HEK293 (cell line): ENCODE measurements around the gene CDC42EP1.
A peak's percentile ranks its signal among the peaks of the same experiment; 100 is the strongest.

Experiments used
- CTCF ChIA-PET: fragments of 350-600 bp; formaldehyde crosslinking; extraction: SDS; loops from one replicate; lab custom pipeline; 2021; ENCODE audit warnings: antibody characterized with exemption; lab: Yijun Ruan, JAX
- POLR2A ChIA-PET: fragments of 300-600 bp; formaldehyde crosslinking; extraction: SDS; loops from one replicate; lab custom pipeline; 2020; ENCODE audit warnings: antibody characterized with exemption, inconsistent platforms; lab: Yijun Ruan, JAX
- H3K27ac ChIP-seq: fragments of 200-500 bp; sonication (Bioruptor generic); 2 replicates; pipeline ENCODE4 v1.5.1; 2014; ENCODE audit warnings: low read depth, low read length, control low read depth, inconsistent platforms; ENCODE audit errors: extremely low read depth
- H3K36me3 ChIP-seq, 2 experiments: fragments of 200-500 bp in 1 of 2; sonication (Bioruptor generic) in 1 of 2; 1 replicate in 1 of 2; 2 replicates in 1 of 2; pipeline ENCODE4 v1.5.1; 2014 to 2017; ENCODE audit warnings: inconsistent platforms in 2 of 2, low read length in 2 of 2; ENCODE audit not compliant: control insufficient read depth in 2 of 2, insufficient read depth in 1 of 2
- H3K4me1 ChIP-seq: fragments of 200-500 bp; sonication (Bioruptor generic); 2 replicates; pipeline ENCODE4 v1.5.1; 2014; ENCODE audit warnings: mild to moderate bottlenecking, low read length, inconsistent platforms; ENCODE audit not compliant: control insufficient read depth, insufficient read depth
- H3K4me3 ChIP-seq: 2 replicates; pipeline ENCODE4 v1.5.1; 2011; ENCODE audit warnings: low read depth, mild to moderate bottlenecking, control low read depth, low read length, moderate library complexity
- H3K9me3 ChIP-seq: fragments of 200-500 bp; sonication (Bioruptor generic); 2 replicates; pipeline ENCODE4 v1.5.1; 2014; ENCODE audit warnings: low read depth, low read length, inconsistent platforms; ENCODE audit not compliant: control insufficient read depth, insufficient read depth
- GLI4 ChIP-seq: fragments of 450-650 bp; formaldehyde crosslinking; IDR thresholded peaks from 2 replicates; pipeline ENCODE4 v1.5.1; 2016; ENCODE audit warnings: missing biosample characterization, missing genetic modification characterization
- GLIS1 ChIP-seq: fragments of 450-650 bp; formaldehyde crosslinking; IDR thresholded peaks from 2 replicates; pipeline ENCODE4 v1.5.1; 2016; ENCODE audit warnings: missing biosample characterization, missing genetic modification characterization
- INSM2 ChIP-seq: fragments of 450-650 bp; formaldehyde crosslinking; IDR thresholded peaks from 2 replicates; pipeline ENCODE4 v1.5.1; 2016; ENCODE audit warnings: missing biosample characterization, missing genetic modification characterization
- OVOL3 ChIP-seq: fragments of 450-650 bp; formaldehyde crosslinking; IDR thresholded peaks from 2 replicates; pipeline ENCODE4 v1.5.1; 2016; ENCODE audit warnings: missing biosample characterization, missing genetic modification characterization
- YY1 ChIP-seq: fragments of 450-650 bp; formaldehyde crosslinking; IDR thresholded peaks from 2 replicates; pipeline ENCODE4 v1.5.1; 2018; ENCODE audit warnings: missing biosample characterization, missing genetic modification characterization
- ZEB2 ChIP-seq: fragments of 450-650 bp; formaldehyde crosslinking; IDR thresholded peaks from 2 replicates; pipeline ENCODE4 v1.5.1; 2016; ENCODE audit warnings: missing biosample characterization, missing genetic modification characterization
- ZFP41 ChIP-seq: fragments of 450-650 bp; formaldehyde crosslinking; IDR thresholded peaks from 2 replicates; pipeline ENCODE4 v1.5.1; 2016; ENCODE audit warnings: missing biosample characterization, missing genetic modification characterization, borderline replicate concordance
- ZNF133 ChIP-seq: fragments of 450-650 bp; formaldehyde crosslinking; IDR thresholded peaks from 2 replicates; pipeline ENCODE4 v1.5.1; 2016; ENCODE audit warnings: missing biosample characterization, missing genetic modification characterization
- ZNF398 ChIP-seq: fragments of 450-650 bp; formaldehyde crosslinking; IDR thresholded peaks from 2 replicates; pipeline ENCODE4 v1.5.1; 2017; ENCODE audit warnings: missing biosample characterization, missing genetic modification characterization
- ZNF585B ChIP-seq: fragments of 450-650 bp; formaldehyde crosslinking; IDR thresholded peaks from 2 replicates; pipeline ENCODE4 v1.5.1; 2016; ENCODE audit warnings: missing biosample characterization, missing genetic modification characterization
- ZNF707 ChIP-seq: fragments of 450-650 bp; formaldehyde crosslinking; IDR thresholded peaks from 2 replicates; pipeline ENCODE4 v1.5.1; 2016; ENCODE audit warnings: missing biosample characterization, missing genetic modification characterization
- TF ChIP-seq, protein P1 (sequence below): fragments of 450-650 bp; formaldehyde crosslinking; IDR thresholded peaks from 2 replicates; pipeline ENCODE4 v1.5.1; 2016; ENCODE audit warnings: missing biosample characterization, missing genetic modification characterization, low read depth
- TF ChIP-seq, protein P2 (sequence below): fragments of 450-650 bp; formaldehyde crosslinking; IDR thresholded peaks from 2 replicates; pipeline ENCODE4 v1.5.1; 2016; ENCODE audit warnings: missing biosample characterization, missing genetic modification characterization
- TF ChIP-seq, protein P3 (sequence below): fragments of 450-650 bp; formaldehyde crosslinking; IDR thresholded peaks from 2 replicates; pipeline ENCODE4 v1.5.1; 2016; ENCODE audit warnings: missing biosample characterization, missing genetic modification characterization

The CDC42EP1 gene

GRCh38 chr22:37568012-37568411 lies 7.7 kb downstream of the CDC42EP1 start:
- Histone ChIP-seq H3K4me3 (no peak overlapping the region), H3K27ac (no peak overlapping the region), H3K4me1 (peaks cover 15% of the 10 kb centered on the region), H3K9me3 (no peaks in the 10 kb centered on the region), H3K36me3 (peaks cover 0 to 37% of the 10 kb centered on the region in 2 experiments; a peak in 2 of 3 replicates)
- POLR2A ChIA-PET: interaction anchor here (0.7 to 3.0 kb wide), 7 partner anchors 13 to 76 kb away, joined by 3 to 22 read pairs (median 6); partner anchors contain the start of gene GGA1
- CTCF ChIA-PET: interaction anchor here (0.5 to 10.7 kb wide), 31 partner anchors 11 to 1998 kb away, joined by 3 to 608 read pairs (median 6); partner anchors contain the start of gene LGALS2
- no peak for TF ChIP-seq ZNF585B (tag by site-specific recombination)
- TF ChIP-seq, protein P1, sequence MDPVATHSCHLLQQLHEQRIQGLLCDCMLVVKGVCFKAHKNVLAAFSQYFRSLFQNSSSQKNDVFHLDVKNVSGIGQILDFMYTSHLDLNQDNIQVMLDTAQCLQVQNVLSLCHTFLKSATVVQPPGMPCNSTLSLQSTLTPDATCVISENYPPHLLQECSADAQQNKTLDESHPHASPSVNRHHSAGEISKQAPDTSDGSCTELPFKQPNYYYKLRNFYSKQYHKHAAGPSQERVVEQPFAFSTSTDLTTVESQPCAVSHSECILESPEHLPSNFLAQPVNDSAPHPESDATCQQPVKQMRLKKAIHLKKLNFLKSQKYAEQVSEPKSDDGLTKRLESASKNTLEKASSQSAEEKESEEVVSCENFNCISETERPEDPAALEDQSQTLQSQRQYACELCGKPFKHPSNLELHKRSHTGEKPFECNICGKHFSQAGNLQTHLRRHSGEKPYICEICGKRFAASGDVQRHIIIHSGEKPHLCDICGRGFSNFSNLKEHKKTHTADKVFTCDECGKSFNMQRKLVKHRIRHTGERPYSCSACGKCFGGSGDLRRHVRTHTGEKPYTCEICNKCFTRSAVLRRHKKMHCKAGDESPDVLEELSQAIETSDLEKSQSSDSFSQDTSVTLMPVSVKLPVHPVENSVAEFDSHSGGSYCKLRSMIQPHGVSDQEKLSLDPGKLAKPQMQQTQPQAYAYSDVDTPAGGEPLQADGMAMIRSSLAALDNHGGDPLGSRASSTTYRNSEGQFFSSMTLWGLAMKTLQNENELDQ (tag by site-specific recombination): no peak
- TF ChIP-seq ZNF133 (tag by site-specific recombination): no peak

DNA sequence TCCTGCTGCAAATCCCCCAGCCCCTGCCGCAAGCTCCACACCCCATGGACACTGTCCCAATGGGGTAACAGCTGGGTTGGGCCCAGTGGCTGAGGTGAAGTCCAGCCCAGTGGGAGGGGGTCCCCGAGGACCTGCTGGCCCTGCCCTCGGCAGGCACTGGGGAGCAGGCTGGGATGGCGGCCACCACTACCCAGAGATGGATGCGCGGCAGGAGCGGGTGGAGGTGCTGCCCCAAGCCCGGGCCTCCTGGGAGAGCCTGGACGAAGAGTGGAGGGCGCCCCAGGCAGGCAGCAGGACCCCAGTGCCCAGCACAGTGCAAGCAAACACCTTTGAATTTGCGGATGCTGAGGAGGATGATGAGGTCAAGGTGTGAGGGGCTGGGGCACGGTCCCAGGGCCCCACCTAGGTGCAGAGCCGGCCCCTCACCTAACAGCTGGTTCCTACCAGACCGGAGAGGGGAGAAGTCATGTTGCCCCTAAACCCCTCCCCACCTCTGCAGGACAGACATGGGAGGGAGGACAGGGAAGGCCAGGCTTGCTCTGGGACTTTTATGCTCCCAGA lies 8.2 kb downstream of the CDC42EP1 start:
- Histone ChIP-seq H3K4me3 (no peak overlapping the region), H3K36me3 (peaks cover 0 to 37% of the 10 kb centered on the region in 2 experiments; a peak in 2 of 3 replicates), H3K4me1 (peaks cover 10% of the 10 kb centered on the region), H3K27ac (no peak overlapping the region), H3K9me3 (no peaks in the 10 kb centered on the region)
- ChIA-PET CTCF (interaction anchor here (0.6 to 10.7 kb wide), 16 partner anchors 11 to 1998 kb away, joined by 3 to 608 read pairs (median 10); partner anchors contain the start of gene LGALS2), POLR2A (interaction anchor here (0.7 to 3.0 kb wide), 8 partner anchors 9 to 75 kb away, joined by 3 to 22 read pairs (median 6); partner anchors contain the start of genes CDC42EP1 and GGA1)
- TF ChIP-seq ZEB2 (tag by site-specific recombination) (no peak), ZNF707 (tag by site-specific recombination) (no peak), GLI4 (tag by site-specific recombination) (no peak), YY1 (tag by site-specific recombination) (no peak), ZFP41 (tag by site-specific recombination) (no peak), INSM2 (tag by site-specific recombination) (no peak)
- TF ChIP-seq, all 188 proteins: peak for 0

GRCh38 chr22:37569009-37569920 lies 9.0 kb downstream of the CDC42EP1 start:
- H3K27ac ChIP-seq: no peak overlapping the region
- CTCF ChIA-PET: interaction anchor here (0.7 to 10.7 kb wide), 8 partner anchors 8 to 252 kb away, joined by 3 to 608 read pairs (median 12); no protein-coding TSS in a partner anchor
- POLR2A ChIA-PET: interaction anchor here (0.6 to 3.0 kb wide), 13 partner anchors 7 to 39 kb away, joined by 3 to 22 read pairs (median 4); partner anchors contain the start of genes CDC42EP1, GGA1 and LGALS2
- peaks cover 0 to 32% of the 10 kb centered on the region in 2 experiments; a peak in 2 of 3 replicates for H3K36me3 ChIP-seq
- H3K4me3 ChIP-seq: no peak overlapping the region
- no peaks in the 10 kb centered on the region for H3K9me3 ChIP-seq
- peaks cover 5% of the 10 kb centered on the region; the same call in 1 of the 2 replicates for H3K4me1 ChIP-seq
- peak; percentile 68 for TF ChIP-seq ZNF398 (tag by site-specific recombination)
- peak; percentile 35; the same call in 1 of the 2 replicates for TF ChIP-seq OVOL3
- peak; percentile 99 for TF ChIP-seq GLIS1 (tag by site-specific recombination)
- TF ChIP-seq, protein P2, sequence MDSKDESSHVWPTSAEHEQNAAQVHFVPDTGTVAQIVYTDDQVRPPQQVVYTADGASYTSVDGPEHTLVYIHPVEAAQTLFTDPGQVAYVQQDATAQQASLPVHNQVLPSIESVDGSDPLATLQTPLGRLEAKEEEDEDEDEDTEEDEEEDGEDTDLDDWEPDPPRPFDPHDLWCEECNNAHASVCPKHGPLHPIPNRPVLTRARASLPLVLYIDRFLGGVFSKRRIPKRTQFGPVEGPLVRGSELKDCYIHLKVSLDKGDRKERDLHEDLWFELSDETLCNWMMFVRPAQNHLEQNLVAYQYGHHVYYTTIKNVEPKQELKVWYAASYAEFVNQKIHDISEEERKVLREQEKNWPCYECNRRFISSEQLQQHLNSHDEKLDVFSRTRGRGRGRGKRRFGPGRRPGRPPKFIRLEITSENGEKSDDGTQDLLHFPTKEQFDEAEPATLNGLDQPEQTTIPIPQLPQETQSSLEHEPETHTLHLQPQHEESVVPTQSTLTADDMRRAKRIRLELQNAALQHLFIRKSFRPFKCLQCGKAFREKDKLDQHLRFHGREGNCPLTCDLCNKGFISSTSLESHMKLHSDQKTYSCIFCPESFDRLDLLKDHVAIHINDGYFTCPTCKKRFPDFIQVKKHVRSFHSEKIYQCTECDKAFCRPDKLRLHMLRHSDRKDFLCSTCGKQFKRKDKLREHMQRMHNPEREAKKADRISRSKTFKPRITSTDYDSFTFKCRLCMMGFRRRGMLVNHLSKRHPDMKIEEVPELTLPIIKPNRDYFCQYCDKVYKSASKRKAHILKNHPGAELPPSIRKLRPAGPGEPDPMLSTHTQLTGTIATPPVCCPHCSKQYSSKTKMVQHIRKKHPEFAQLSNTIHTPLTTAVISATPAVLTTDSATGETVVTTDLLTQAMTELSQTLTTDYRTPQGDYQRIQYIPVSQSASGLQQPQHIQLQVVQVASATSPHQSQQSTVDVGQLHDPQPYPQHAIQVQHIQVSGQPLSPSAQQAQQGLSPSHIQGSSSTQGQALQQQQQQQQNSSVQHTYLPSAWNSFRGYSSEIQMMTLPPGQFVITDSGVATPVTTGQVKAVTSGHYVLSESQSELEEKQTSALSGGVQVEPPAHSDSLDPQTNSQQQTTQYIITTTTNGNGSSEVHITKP: peak; percentile 75
- TF ChIP-seq, protein P3, sequence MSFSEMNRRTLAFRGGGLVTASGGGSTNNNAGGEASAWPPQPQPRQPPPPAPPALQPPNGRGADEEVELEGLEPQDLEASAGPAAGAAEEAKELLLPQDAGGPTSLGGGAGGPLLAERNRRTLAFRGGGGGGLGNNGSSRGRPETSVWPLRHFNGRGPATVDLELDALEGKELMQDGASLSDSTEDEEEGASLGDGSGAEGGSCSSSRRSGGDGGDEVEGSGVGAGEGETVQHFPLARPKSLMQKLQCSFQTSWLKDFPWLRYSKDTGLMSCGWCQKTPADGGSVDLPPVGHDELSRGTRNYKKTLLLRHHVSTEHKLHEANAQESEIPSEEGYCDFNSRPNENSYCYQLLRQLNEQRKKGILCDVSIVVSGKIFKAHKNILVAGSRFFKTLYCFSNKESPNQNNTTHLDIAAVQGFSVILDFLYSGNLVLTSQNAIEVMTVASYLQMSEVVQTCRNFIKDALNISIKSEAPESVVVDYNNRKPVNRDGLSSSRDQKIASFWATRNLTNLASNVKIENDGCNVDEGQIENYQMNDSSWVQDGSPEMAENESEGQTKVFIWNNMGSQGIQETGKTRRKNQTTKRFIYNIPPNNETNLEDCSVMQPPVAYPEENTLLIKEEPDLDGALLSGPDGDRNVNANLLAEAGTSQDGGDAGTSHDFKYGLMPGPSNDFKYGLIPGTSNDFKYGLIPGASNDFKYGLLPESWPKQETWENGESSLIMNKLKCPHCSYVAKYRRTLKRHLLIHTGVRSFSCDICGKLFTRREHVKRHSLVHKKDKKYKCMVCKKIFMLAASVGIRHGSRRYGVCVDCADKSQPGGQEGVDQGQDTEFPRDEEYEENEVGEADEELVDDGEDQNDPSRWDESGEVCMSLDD (tag by site-specific recombination): no peak
